Breast epithelium (tissue), 4 donors: ENCODE results near the gene LONP2. TPM values are rescaled to one million over a fixed set of nuclear protein-coding genes. Genes with fewer than 3 reads are reported as not detected.

Experiments used
- DNase-seq, 2 donors: peaks; one replicate each; pipeline ENCODE4 v3.0.0-alpha.2; 2019; ENCODE audit warnings: low spot score in 2 of 2
- H3K27ac ChIP-seq, 2 donors: fragments of 200-600 bp; sonication (generic) in 1 of 2; one replicate each; pipeline ENCODE4 v1.5.1; 2016 to 2019; ENCODE audit warnings: mild to moderate bottlenecking in 1 of 2
- H3K27me3 ChIP-seq, 2 donors: fragments of 200-600 bp; sonication (generic) in 1 of 2; one replicate each; pipeline versions ENCODE4 v1.5.1 to v1.6.0; 2017 to 2019; ENCODE audit warnings: control low read depth in 1 of 2, mild to moderate bottlenecking in 1 of 2
- H3K36me3 ChIP-seq: fragments of 200-600 bp; one replicate; pipeline ENCODE4 v1.5.1; 2019
- H3K4me1 ChIP-seq, 2 donors: fragments of 200-600 bp; sonication (generic); one replicate each; pipeline ENCODE4 v1.5.1; 2016 to 2019; ENCODE audit warnings: control low read depth in 1 of 2
- H3K4me3 ChIP-seq, 3 donors: fragments of 200-600 bp; sonication (generic); 1 replicate in 2 of 3; 2 replicates in 1 of 3; pipeline ENCODE4 v1.5.1; 2016 to 2019; ENCODE audit warnings: mild to moderate bottlenecking in 3 of 3, moderate library complexity in 2 of 3
- H3K9me3 ChIP-seq, 2 donors: fragments of 200-600 bp; sonication (generic) in 1 of 2; one replicate each; pipeline ENCODE4 v1.5.1; 2016 to 2019; ENCODE audit warnings: control low read depth in 1 of 2
- CTCF ChIP-seq, 3 donors: fragments of 450-650 bp; IDR thresholded peaks; one replicate each; pipeline ENCODE4 v1.5.1; 2016 to 2017; ENCODE audit warnings: antibody characterized with exemption in 3 of 3, mild to moderate bottlenecking in 3 of 3, moderate library complexity in 3 of 3
- POLR2A ChIP-seq: fragments of 450-650 bp; IDR thresholded peaks from one replicate; pipeline ENCODE4 v1.6.1; 2016; ENCODE audit warnings: antibody characterized with exemption, mild to moderate bottlenecking, moderate library complexity
- POLR2AphosphoS5 ChIP-seq, 3 donors: sonication (generic); formaldehyde crosslinking; IDR thresholded peaks; one replicate each; pipeline ENCODE4 v1.6.1; 2017; ENCODE audit warnings: antibody characterized with exemption in 3 of 3
- intact Hi-C: fragments of 100-400 bp; cut with DNase I; formaldehyde crosslinking; loops from one replicate; pipeline ENCODE4 v1.15.1; 2023; ENCODE audit warnings: low total_unique reads
- total RNA-seq, 3 donors: library from RNA; depleted of rRNA; stranded (reverse); fragments of >200 nt; gene quantifications; one replicate each; pipeline ENCODE4 v1.1.0, GENCODE V29; 2016

The LONP2 gene
- total RNA-seq, 3 donors from 2014 or later: 66.6 to 106 (median 98.9) TPM

GRCh38 chr16:48280546-48280945, 36.4 kb downstream of the LONP2 start:
- H3K9me3 ChIP-seq: no peaks in the 10 kb centered on the region
- DNase-seq: no peak
- peaks cover 0 to 8% of the 10 kb centered on the region in 2 donors for H3K4me1 ChIP-seq
- no peak overlapping the region for H3K27ac ChIP-seq
- TF ChIP-seq POLR2AphosphoS5 (IDR thresholded peaks at IDR 0.05): no peak
- TF ChIP-seq POLR2A: no peak
- TF ChIP-seq CTCF (IDR thresholded peaks at IDR 0.05): no peak
- no peaks in the 10 kb centered on the region for H3K27me3 ChIP-seq
- intact Hi-C loops: no loop called here
- no peaks in the 10 kb centered on the region for H3K36me3 ChIP-seq
- H3K4me3 ChIP-seq: no peak overlapping the region

GRCh38 chr16:48282636-48283263, 38.6 kb downstream of the LONP2 start:
- Histone ChIP-seq H3K4me1 (peaks cover 0 to 8% of the 10 kb centered on the region in 2 donors), H3K27me3 (no peaks in the 10 kb centered on the region), H3K36me3 (no peaks in the 10 kb centered on the region), H3K9me3 (peaks cover 0 to 10% of the 10 kb centered on the region in 2 donors), H3K27ac (peak overlapping the region; percentile 20 to 66), H3K4me3 (no peak overlapping the region)
- TF ChIP-seq POLR2AphosphoS5 (IDR thresholded peaks at IDR 0.05): no peak
- TF ChIP-seq POLR2A: no peak
- no peak for TF ChIP-seq CTCF (IDR thresholded peaks at IDR 0.05)
- intact Hi-C loops: no loop called here
- DNase-seq: no peak

- no peak overlapping the region for H3K4me3 ChIP-seq
- TF ChIP-seq CTCF (IDR thresholded peaks at IDR 0.05) (no peak), POLR2A (no peak), POLR2AphosphoS5 (IDR thresholded peaks at IDR 0.05) (no peak)
- intact Hi-C loops: no loop called here
- H3K9me3 ChIP-seq: peaks cover 0 to 10% of the 10 kb centered on the region in 2 donors
- peaks cover 4% of the 10 kb centered on the region for H3K36me3 ChIP-seq
- H3K27me3 ChIP-seq: no peaks in the 10 kb centered on the region
- DNase-seq: no peak
- peaks cover 0 to 8% of the 10 kb centered on the region in 2 donors for H3K4me1 ChIP-seq
- no peak overlapping the region for H3K27ac ChIP-seq
Observed at GRCh38 chr16:48284772-48285409, 40.8 kb downstream of the LONP2 start.

- Histone ChIP-seq H3K4me1 (peaks cover 0 to 8% of the 10 kb centered on the region in 2 donors), H3K27me3 (no peaks in the 10 kb centered on the region), H3K27ac (no peak overlapping the region), H3K4me3 (no peak overlapping the region), H3K36me3 (peaks cover 7% of the 10 kb centered on the region), H3K9me3 (peaks cover 0 to 10% of the 10 kb centered on the region in 2 donors)
- no peak for DNase-seq
- TF ChIP-seq POLR2AphosphoS5 (IDR thresholded peaks at IDR 0.05) (no peak), CTCF (IDR thresholded peaks at IDR 0.05) (no peak), POLR2A (no peak)
- intact Hi-C loops: no loop called here
Observed at GRCh38 chr16:48287239-48287638, 43.1 kb downstream of the LONP2 start.

- no peak for DNase-seq
- H3K9me3 ChIP-seq: peaks cover 0 to 10% of the 10 kb centered on the region in 2 donors
- intact Hi-C loops: no loop called here
- H3K27me3 ChIP-seq: no peaks in the 10 kb centered on the region
- peaks cover 7% of the 10 kb centered on the region for H3K36me3 ChIP-seq
- H3K4me3 ChIP-seq: no peak overlapping the region
- H3K4me1 ChIP-seq: no peaks in the 10 kb centered on the region
- H3K27ac ChIP-seq: peak overlapping the region in 1 of 2 donors; percentile 43
- TF ChIP-seq POLR2AphosphoS5 (IDR thresholded peaks at IDR 0.05) (no peak), POLR2A (no peak), CTCF (IDR thresholded peaks at IDR 0.05) (no peak)
Observed at GRCh38 chr16:48291303-48291702, 47.2 kb downstream of the LONP2 start.
